Kidney (tissue), 14 donors: ENCODE measurements around the gene ATP6V1G3. TPM values are rescaled to one million over a fixed set of nuclear protein-coding genes. Genes with fewer than 3 reads are reported as not detected.

ENCODE experiments used
- DNase-seq, 5 donors: peaks; one replicate each; pipeline ENCODE4 v3.0.0-alpha.2; 2013 to 2020
- FAIRE-seq: peaks from 2 replicates; lab custom pipeline; 2012; peaks lifted over from hg19 to GRCh38; lab: Jason Lieb, UNC
- H3K27ac ChIP-seq, 2 donors: one replicate each; pipeline ENCODE4 v1.7.0; 2013; ENCODE audit warnings: low read depth in 2 of 2, low read length in 2 of 2, inconsistent platforms in 1 of 2
- H3K27me3 ChIP-seq: one replicate; pipeline ENCODE4 v1.7.1; 2013; ENCODE audit warnings: low read length, inconsistent platforms; ENCODE audit not compliant: control insufficient read depth, insufficient read depth
- H3K36me3 ChIP-seq, 3 donors: one replicate each; pipeline versions ENCODE4 v1.7.0 to v1.7.1; 2013; ENCODE audit warnings: low read length in 3 of 3, control low read depth in 1 of 3, inconsistent platforms in 1 of 3; ENCODE audit not compliant: insufficient read depth in 3 of 3, control insufficient read depth in 2 of 3
- H3K4me1 ChIP-seq, 3 donors: one replicate each; pipeline versions ENCODE4 v1.7.0 to v1.7.1; 2013; ENCODE audit warnings: low read length in 3 of 3, inconsistent platforms in 1 of 3, low read depth in 1 of 3; ENCODE audit not compliant: control insufficient read depth in 2 of 3, insufficient read depth in 2 of 3
- H3K4me3 ChIP-seq, 3 donors: one replicate each; pipeline versions ENCODE4 v1.7.0 to v1.8.1; 2013; ENCODE audit warnings: low read length in 3 of 3, control low read depth in 1 of 3, inconsistent platforms in 1 of 3
- H3K9ac ChIP-seq, 3 donors: one replicate each; pipeline versions ENCODE4 v1.7.0 to v1.7.1; 2013; ENCODE audit warnings: low read length in 3 of 3, control low read depth in 1 of 3, inconsistent platforms in 1 of 3
- H3K9me3 ChIP-seq, 3 donors: one replicate each; pipeline versions ENCODE4 v1.7.0 to v1.7.1; 2013; ENCODE audit warnings: low read length in 3 of 3, control low read depth in 1 of 3, inconsistent platforms in 1 of 3; ENCODE audit not compliant: control insufficient read depth in 2 of 3, insufficient read depth in 1 of 3
- CTCF ChIP-seq: IDR thresholded peaks from 3 replicates; pipeline ENCODE4 v1.5.1; 2012; ENCODE audit warnings: mild to moderate bottlenecking, moderate library complexity, borderline replicate concordance; ENCODE audit not compliant: insufficient read depth; ENCODE audit errors: extremely low read depth
- intact Hi-C: fragments of 100-400 bp; cut with DNase I; formaldehyde crosslinking; loops from one replicate; pipeline ENCODE4 v1.11.1; 2022
- polyA plus RNA-seq: library from polyadenylated mRNA; stranded (reverse); fragments of 350-450 nt; fragmentation: Illumina TruSeq; extraction: RNeasy Lipid Tissue Mini Kit (QIAGEN cat#74804); gene quantifications from one replicate; pipeline ENCODE4 v1.2.3, GENCODE V29; 2014; ENCODE audit warnings: low read depth, low replicate concordance; ENCODE audit not compliant: insufficient read depth
- total RNA-seq: library from RNA; stranded (reverse); fragmentation: NEBNext Ultra II Directional; extraction: Animal tissue kit (Norgen Biotek cat#: 25700); gene quantifications from one replicate; pipeline ENCODE4 v1.2.1, GENCODE V29; 2021
- donor health status: control.
- donor health status: control.
- donor health status: control.
- donor health status: control.
- donor health status: control.
- donor health status: DM: yes; HTN: yes; CAD: no.
- donor health status: Normal renal cell carcinoma (clear cell type).

Gene ATP6V1G3
- total and polyA plus RNA-seq, 2 donors from 2014 or later: 1.9 to 102 TPM

- TF ChIP-seq CTCF: no peak
- H3K36me3 ChIP-seq: no peaks in the 10 kb centered on the region
- FAIRE-seq: no peak
- H3K9me3 ChIP-seq: no peaks in the 10 kb centered on the region
- no peak overlapping the region for H3K4me3 ChIP-seq
- no peak overlapping the region for H3K9ac ChIP-seq
- no peak overlapping the region for H3K27ac ChIP-seq
- intact Hi-C loops: no loop called here
- no peaks in the 10 kb centered on the region for H3K27me3 ChIP-seq
- no peaks in the 10 kb centered on the region for H3K4me1 ChIP-seq
- no peak for DNase-seq
Observed at GRCh38 chr1:198548890-198549289, 8.4 kb upstream of the ATP6V1G3 start.

GRCh38 chr1:198545156-198545555, 4.7 kb upstream of the ATP6V1G3 start:
- Histone ChIP-seq H3K27ac (no peak overlapping the region), H3K4me3 (no peak overlapping the region), H3K36me3 (no peaks in the 10 kb centered on the region), H3K9me3 (no peaks in the 10 kb centered on the region), H3K4me1 (no peaks in the 10 kb centered on the region), H3K27me3 (no peaks in the 10 kb centered on the region), H3K9ac (no peak overlapping the region)
- no peak for TF ChIP-seq CTCF
- no peak for FAIRE-seq
- no peak for DNase-seq
- intact Hi-C loops: no loop called here

- no peak for TF ChIP-seq CTCF
- DNase-seq (no peak), FAIRE-seq (no peak)
- H3K4me1 ChIP-seq: no peaks in the 10 kb centered on the region
- H3K27ac ChIP-seq: no peak overlapping the region
- intact Hi-C loops: no loop called here
- H3K9ac ChIP-seq: no peak overlapping the region
- H3K9me3 ChIP-seq: no peaks in the 10 kb centered on the region
- H3K36me3 ChIP-seq: no peaks in the 10 kb centered on the region
- H3K4me3 ChIP-seq: no peak overlapping the region
- no peaks in the 10 kb centered on the region for H3K27me3 ChIP-seq
Observed at GRCh38 chr1:198544265-198544664, 3.8 kb upstream of the ATP6V1G3 start.

GRCh38 chr1:198543670-198544260, 3.3 kb upstream of the ATP6V1G3 start:
- TF ChIP-seq CTCF: no peak
- Histone ChIP-seq H3K4me1 (no peaks in the 10 kb centered on the region), H3K36me3 (no peaks in the 10 kb centered on the region), H3K27me3 (no peaks in the 10 kb centered on the region), H3K27ac (no peak overlapping the region), H3K4me3 (no peak overlapping the region), H3K9ac (no peak overlapping the region), H3K9me3 (no peaks in the 10 kb centered on the region)
- intact Hi-C loops: no loop called here
- DNase-seq (no peak), FAIRE-seq (no peak)
